Epidermal melanocyte (primary cell): ENCODE data around the gene ATF5.
"Not testable (repeated sequence)": the region's sequence is repeated elsewhere in the genome, so short reads cannot be mapped to it uniquely, and the experiment has no call there.

ENCODE experiments used
- DNase-seq: peaks from one replicate; pipeline ENCODE4 v3.0.0; 2011; ENCODE audit warnings: low spot score; ENCODE audit not compliant: insufficient read length

Gene ATF5

GRCh38 chr19:49944567-49944966 lies 15.6 kb downstream of the ATF5 start:
- DNase-seq: not testable (repeated sequence)

DNA sequence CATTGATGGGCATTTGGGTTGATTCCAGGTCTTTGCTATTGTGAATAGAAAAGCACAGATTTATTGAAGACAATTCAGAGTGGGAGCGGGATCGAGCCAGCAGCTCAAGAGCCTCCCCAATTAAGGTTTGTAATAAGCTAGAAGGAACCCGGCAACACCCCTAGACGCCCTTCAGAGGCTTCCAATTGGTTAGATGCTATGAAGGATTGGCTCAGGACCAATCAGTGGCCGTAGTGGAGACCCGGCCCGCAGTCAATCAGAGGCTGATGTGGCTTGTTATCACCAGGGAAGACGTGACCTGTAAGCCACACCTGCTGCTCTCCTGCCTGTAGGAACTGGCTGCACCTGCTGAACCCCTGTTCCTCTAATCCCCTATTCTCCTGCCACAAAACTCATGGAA lies 17.4 kb downstream of the ATF5 start:
- DNase-seq: no peak

DNA sequence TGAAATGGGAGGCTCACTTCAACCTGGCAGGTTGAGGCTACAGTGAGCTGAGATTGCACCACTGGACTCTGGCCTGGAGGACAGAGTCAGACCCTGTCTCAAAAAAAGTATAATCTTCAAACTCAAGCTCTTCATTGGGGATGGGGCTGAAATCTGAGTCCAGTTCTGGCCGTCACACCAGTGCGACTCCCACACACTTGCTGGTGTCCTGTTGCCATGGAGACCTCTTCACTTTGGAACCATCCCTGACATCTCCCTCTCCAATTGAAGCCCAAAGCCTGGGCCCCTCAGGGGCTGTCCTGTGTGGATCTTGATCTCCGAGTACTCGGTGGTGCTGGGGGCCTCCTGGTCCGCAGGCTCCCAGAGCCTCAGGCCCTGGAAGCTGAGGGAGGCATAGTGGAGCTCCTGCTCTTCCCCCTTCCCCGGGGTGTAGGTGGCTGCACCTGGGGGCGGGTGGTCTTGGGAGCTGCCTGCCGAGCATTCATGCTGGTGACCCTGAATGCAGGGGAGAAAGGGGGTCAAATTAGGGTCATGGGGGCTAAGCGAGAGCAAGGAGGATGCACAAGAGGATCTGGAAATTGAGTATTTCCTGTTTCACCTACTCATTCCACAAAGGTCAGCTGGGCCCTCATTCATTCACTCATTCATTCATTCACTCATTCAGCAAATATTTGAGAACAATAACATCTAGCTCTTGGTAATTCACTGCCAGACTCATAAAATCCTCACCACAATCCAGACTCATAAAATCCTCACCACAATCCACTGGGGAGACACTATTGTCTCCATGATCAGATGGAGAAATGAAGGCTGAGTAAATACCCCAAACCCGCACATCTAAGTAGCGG lies 21.0 kb downstream of the ATF5 start:
- no peak for DNase-seq

DNA sequence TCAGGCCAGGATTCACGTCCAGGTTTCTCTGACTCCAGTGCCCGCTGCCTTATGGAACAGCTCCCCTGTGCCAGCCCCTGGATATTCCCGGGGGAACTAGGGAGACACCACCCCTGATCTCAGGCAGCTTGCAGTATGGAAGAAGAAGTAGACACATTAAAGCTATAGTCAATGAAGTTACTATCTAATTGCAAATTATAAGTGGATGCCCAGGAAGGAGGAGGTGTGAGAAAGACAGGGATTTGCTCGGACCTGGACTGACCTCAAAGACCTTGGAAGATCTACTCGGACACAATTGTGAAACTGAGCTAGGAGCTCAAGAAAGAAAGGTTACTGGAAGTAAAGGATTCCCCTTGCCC lies 21.6 kb downstream of the ATF5 start:
- no peak for DNase-seq

DNA sequence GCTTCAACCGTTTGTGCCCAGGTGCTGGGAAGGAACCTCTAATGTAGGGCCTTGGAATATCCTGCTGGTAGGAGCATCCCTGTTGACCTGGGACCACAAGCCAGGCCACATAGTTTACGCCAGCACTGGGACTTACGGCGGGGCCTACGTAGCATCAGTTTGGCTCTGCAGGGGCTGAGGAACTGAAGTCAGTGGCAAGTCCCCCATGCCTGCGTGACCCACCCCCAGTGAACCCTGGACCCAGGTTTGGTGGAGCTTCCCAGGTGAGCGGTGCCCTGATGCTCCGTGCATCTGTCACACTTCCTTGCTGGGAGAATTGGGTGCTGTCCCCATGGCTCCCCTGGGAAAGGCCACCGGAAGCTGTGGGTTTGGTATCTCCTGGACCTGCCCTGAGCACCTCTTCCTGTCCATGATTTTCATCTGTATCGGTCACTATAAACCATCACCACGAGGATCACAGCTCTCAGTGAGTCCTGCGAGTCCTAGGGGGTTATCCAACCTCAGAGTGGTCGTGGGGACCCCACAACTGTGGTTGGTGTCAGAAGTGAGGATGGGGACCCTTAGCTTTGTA lies 22.0 kb downstream of the ATF5 start:
- no peak for DNase-seq

DNA sequence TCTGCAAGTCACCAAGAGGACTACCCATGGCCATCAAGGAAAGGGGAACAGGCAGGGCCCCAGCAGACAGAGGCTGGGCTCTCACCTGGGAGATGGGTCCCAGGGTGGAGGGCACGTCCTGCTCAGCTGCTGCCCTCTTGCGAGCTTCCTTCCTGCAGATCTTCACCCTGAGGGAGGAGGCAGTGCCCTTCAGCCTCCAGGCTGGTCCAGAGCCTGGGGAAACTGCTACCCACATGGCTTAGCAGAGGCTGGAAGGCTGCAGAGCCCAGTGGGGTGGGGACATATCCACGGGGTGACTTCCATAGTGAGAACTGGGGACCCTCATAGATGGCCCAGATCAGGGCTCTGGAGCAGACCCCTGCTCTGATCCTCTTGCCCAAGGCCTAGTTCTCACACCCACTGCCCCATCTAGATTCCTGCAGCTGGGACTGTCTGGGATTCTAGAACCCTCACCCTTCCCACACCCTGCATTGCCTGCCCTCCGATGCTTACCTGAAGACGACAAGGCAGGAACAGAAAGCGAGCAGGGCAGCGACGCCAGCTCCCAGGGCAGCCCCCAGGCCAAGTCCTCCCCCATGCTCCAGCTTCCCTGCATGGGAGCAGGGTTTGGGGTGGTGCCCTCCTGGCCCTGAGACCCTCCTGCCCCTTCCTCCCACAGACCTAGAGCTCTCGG lies 22.9 kb downstream of the ATF5 start:
- no peak for DNase-seq

DNA sequence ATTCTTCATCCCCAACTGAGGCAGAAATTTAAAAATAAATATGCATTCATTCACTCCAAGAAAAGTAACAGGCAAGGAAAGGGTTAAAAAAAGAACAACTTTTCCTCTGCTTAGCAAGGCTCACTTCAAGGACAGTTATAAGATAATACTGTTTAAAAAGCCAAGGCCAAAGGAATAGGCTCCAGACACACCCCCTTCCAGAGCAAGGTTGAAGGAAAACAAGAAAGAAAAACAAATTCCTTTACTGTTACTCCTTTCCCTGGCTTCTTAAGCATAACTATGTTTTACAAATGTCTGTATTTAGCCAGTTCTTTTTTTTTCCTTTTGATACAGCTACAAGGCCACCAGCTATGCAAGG lies 23.5 kb downstream of the ATF5 start:
- no peak for DNase-seq

DNA sequence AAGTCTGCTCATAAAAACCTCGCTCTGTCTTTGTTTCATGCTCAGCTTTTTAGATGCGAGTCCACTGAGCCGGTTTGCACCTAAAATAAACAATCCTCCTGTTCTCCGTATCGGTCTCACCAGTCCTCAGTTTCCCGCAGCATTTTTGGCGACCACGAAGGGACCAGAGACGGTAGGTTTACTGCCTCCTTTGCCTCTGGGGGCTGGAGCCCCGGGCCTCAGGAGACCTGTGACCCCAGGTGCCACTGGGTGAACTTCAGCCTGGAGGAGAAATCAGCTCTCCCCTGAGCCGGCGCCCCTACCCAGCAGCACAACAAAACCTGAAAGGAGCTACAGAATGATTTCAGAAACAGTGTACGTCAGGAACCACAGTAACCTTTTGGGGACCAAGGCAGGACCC lies 23.9 kb downstream of the ATF5 start:
- no peak for DNase-seq

GRCh38 chr19:49953416-49953815 lies 24.4 kb downstream of the ATF5 start:
- no peak for DNase-seq

- no peak for DNase-seq
Observed at GRCh38 chr19:49954092-49954829, 25.3 kb downstream of the ATF5 start.

DNA sequence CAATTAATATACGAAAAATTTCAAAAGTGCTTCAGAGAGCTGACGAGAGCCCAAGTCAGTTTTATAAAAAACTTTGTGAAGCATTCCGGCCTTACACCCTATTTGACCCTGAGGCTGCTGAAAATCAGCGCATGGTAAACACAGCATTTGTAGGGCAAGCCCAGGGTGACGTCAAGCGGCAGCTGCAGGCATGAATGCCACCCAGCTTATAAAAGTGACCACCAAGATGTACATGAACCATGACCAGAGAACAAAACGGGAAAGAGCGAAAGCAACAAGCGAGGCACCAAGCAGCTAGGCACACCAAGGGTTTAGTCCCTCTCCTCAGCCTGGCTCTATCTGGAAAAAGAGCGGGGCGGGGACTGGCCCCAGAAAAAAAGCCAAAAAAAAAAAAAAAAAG lies 25.9 kb downstream of the ATF5 start:
- DNase-seq: no peak

DNA sequence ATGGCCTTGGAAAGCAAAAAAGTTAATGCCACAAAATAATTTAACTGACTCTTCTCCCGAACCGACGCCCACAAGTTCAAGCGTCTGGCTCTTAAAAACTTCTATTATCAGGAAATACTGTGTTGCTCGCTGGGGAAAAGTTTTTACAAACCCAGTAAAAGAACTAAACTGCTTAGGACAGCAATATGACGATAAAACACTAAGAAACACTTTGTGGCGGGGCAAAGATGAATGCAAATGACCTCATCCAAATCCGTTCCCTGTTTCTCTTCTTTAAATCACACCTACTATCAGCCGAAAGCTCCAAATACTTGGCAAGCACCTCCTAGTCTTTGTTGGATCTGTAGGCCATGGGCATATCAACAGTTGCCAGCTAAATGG lies 27.1 kb downstream of the ATF5 start:
- no peak for DNase-seq

DNA sequence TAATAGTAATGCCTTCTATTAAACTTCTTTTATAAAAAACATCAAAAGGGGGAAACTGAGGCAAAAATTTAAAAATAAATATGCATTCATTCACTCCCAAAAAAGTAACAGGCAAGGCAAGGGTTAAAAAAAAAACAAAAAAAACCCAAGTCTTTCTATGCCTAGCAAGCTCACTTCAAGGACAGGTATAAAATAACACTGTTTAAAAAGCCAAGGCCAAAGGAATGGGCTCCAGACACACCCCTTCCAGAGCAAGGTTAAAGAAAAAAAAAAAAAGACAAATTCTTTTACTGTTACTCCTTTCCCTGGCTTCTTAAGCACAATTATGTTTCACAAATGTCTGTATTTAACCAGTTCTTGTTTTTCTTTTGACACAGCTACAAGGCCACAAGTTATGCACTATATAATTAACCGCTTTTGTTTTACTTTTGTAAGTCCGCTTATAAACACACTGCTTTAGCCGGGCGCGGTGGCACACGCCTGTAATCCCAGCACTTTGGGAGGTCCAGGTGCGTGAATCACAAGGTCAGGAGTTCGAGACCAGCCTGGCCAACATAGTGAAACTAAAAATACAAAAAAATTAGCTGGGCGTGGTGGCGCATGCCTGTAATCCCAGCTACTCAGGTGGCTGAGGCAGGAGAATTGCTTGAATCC lies 28.4 kb downstream of the ATF5 start:
- DNase-seq: no peak

- DNase-seq: not testable (repeated sequence)
Observed at GRCh38 chr19:49958144-49958543, 29.1 kb downstream of the ATF5 start.

- not testable (repeated sequence) for DNase-seq
Observed at GRCh38 chr19:49958596-49958995, 29.6 kb downstream of the ATF5 start.

DNA sequence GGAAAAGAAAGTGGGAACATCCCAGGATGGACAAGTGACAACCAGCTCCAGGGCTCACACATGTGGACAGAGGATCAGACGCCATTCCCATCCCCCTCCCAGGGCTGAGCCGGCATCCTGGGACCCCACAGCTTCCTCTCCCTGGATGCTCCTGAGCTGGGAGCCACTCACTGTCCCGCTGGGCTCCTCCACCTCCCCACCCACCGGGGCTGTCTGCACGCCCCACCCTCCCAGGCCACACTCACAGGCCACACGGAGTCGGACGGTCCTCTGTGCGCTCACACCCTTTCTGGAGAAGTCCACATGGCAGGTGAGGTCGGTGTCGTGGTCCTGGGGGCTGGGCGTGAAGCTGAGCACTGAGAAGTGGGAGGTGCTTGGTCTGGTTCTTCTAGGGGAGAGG lies 30.9 kb downstream of the ATF5 start:
- not testable (repeated sequence) for DNase-seq

- DNase-seq: not testable (repeated sequence)
Observed at GRCh38 chr19:49960980-49961379, 32.0 kb downstream of the ATF5 start, which contains the start of gene SIGLEC11. Gene SIGLEC11, minus strand, starts transcription at chr19:49961172. Its CDS starts 91 bp downstream, at chr19:49961081.

DNA sequence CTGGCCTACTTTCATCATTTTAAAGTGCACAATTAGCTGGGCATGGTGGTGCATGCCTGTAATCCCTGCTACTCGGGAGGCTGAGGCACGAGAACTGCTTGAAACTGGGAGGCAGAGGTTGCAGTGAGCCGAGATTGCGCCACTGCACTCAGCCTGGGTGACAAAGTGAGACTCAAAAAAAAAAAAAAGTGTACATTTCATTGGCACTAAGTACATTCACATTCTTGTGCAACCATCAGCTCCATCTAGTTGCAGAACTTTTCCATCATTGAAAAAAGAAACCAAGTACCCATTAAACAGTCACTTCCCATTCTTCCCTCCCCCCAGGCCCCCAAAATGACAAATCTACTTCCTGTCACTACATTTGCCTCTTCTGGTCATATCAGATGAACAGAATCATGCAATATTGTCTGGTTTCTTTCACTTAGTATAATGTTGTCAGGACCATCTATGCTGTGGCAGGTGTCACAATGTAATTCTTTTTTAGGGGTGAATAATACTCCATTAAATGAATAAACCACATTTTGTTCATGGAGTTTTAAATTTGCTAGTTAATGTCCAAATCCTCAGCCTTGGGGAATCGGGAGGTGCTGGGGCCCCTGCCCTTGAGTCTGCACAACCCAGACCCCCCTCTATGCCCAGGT lies 39.4 kb downstream of the ATF5 start:
- no peak for DNase-seq

DNA sequence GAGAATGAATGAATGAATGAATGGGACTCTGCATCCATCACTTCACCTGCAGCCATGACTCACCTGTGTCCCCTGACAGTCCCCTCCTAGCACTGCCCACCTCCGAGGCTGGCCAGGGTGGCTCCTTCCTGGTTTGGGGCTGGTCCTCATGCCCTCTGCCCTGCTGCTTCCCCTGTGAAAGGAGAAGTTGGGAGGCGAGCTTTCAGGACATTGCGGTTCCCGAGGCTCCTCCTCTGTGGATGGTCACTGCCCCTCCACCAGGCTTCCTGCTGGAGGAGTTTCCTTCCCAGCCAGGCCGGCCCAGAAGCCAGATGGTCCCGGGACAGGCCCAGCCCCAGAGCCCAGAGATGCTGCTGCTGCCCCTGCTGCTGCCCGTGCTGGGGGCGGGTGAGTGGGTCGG lies 40.4 kb downstream of the ATF5 start:
- DNase-seq: not testable (repeated sequence)

DNA sequence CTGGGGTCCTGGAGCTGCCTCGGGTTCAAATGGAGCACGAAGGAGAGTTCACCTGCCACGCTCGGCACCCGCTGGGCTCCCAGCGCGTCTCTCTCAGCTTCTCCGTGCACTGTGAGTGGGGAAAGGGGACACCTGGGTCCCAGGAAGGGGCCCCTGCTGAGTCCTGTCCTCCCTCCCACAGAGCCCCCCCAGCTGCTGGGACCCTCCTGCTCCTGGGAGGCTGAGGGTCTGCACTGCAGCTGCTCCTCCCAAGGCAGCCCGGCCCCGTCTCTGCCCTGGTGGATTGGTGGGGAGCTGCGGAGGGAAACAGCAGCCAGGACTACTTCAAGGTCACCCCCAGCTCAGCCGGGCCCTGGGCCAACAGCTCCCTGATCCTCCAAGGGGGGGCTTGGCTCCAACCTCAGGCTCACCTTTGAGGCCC lies 43.0 kb downstream of the ATF5 start:
- no peak for DNase-seq

DNA sequence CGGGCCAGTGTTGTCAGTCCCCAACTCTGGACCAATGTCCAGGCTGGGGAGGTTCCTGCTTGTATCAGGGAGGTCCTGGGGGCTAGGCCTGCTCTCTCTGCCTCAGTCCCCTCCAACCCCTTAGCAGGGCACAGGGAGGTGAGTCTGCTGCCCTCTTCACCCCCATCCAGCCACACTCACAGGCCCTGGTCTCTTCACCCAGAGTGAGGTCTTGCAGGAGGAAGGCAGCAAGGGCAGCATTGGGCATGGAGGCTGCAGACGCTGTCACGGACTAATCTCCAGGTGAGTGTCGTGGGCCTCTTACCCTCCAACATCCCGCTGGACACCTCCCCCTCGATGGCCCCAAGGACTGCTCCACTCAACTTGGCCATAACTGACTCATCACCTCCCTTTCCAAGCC lies 43.8 kb downstream of the ATF5 start:
- no peak for DNase-seq
